HG02870 (cell line): ENCODE measurements around the gene IGSF9.

Source experiments
- ATAC-seq: cut with Tn5 transposase; IDR thresholded peaks from one replicate; pipeline ENCODE4 v1.9.1; 2021; ENCODE audit warnings: mild to moderate bottlenecking, moderate library complexity; ENCODE audit not compliant: unreplicated experiment

Gene IGSF9

GRCh38 chr1:159933347-159933746 is 12.1 kb downstream of the IGSF9 start:
- no peak for ATAC-seq

GRCh38 chr1:159932296-159933285 is 12.8 kb downstream of the IGSF9 start:
- ATAC-seq: no peak

GRCh38 chr1:159931795-159932173 is 13.6 kb downstream of the IGSF9 start:
- ATAC-seq: no peak

- ATAC-seq: no peak
Observed at GRCh38 chr1:159931101-159931794, 14.2 kb downstream of the IGSF9 start.

- no peak for ATAC-seq
Observed at GRCh38 chr1:159930634-159931033, 14.8 kb downstream of the IGSF9 start.

- ATAC-seq: no peak
Observed at GRCh38 chr1:159930216-159930615, 15.2 kb downstream of the IGSF9 start.

GRCh38 chr1:159929155-159930051 is 16.0 kb downstream of the IGSF9 start:
- ATAC-seq: no peak

GRCh38 chr1:159928491-159929050 is 16.8 kb downstream of the IGSF9 start:
- no peak for ATAC-seq

GRCh38 chr1:159927849-159928431 is 17.5 kb downstream of the IGSF9 start:
- no peak for ATAC-seq

GRCh38 chr1:159927211-159927848 is 18.1 kb downstream of the IGSF9 start:
- ATAC-seq: no peak

GRCh38 chr1:159925719-159926078 is 19.7 kb downstream of the IGSF9 start:
- ATAC-seq: peak; percentile 0

- peak; percentile 60 for ATAC-seq
Observed at GRCh38 chr1:159924791-159925718, 20.4 kb downstream of the IGSF9 start, which contains the start of gene TAGLN2. Gene TAGLN2, minus strand, starts transcription at chr1:159925507. Its CDS starts 4,998 bp downstream, at chr1:159920509.

- ATAC-seq: no peak
Observed at GRCh38 chr1:159924025-159924790, 21.2 kb downstream of the IGSF9 start.

GRCh38 chr1:159923203-159924024 is 22.0 kb downstream of the IGSF9 start:
- peak; percentile 32 for ATAC-seq

- ATAC-seq: no peak
Observed at GRCh38 chr1:159922511-159923202, 22.8 kb downstream of the IGSF9 start.

GRCh38 chr1:159921700-159922504 is 23.5 kb downstream of the IGSF9 start:
- ATAC-seq: no peak
